PC-9 (cell line): ENCODE data around the gene THADA. TPM values are rescaled to one million over a fixed set of nuclear protein-coding genes. Genes with fewer than 3 reads are reported as not detected.

ENCODE experiments used
- BruUV-seq: library from RNA; stranded (reverse); fragments of 400-500 nt; replicated peaks from 2 replicates; lab custom pipeline; 2021; lab: Mats Ljungman, UMichigan
- CTCF ChIA-PET: fragments of 300-600 bp; sonication (Branson Sonifier 250); formaldehyde crosslinking; loops from one replicate; lab custom pipeline; 2022; ENCODE audit warnings: antibody characterized with exemption; lab: Charles Lee
- POLR2A ChIA-PET: fragments of 300-600 bp; sonication (Branson Sonifier 250); formaldehyde crosslinking; loops from one replicate; lab custom pipeline; 2022; ENCODE audit warnings: antibody characterized with exemption; ENCODE audit not compliant: unreplicated experiment; lab: Charles Lee
- DNase-seq, 2 experiments: peaks; one replicate each; pipeline versions ENCODE4 v3.0.0 to v3.0.0-alpha.2; 2015 to 2022; ENCODE audit warnings: mixed read lengths in 1 of 2
- H2AFZ ChIP-seq: fragments of 200-600 bp; sonication (generic); 2 replicates; pipeline ENCODE4 v1.8.1; 2017; ENCODE audit warnings: antibody characterized with exemption
- H3F3A ChIP-seq: fragments of 200-600 bp; sonication (generic); 2 replicates; pipeline ENCODE4 v1.8.1; 2017; ENCODE audit warnings: antibody characterized with exemption, mild to moderate bottlenecking, low read depth; ENCODE audit not compliant: insufficient read depth
- H3K27ac ChIP-seq: fragments of 200-600 bp; sonication (generic); 2 replicates; pipeline ENCODE4 v1.6.1; 2016; ENCODE audit warnings: mixed run types
- H3K27me3 ChIP-seq: fragments of 200-600 bp; sonication (generic); 2 replicates; pipeline ENCODE4 v1.6.1; 2016; ENCODE audit warnings: low read depth, mixed run types; ENCODE audit not compliant: insufficient read depth
- H3K36me3 ChIP-seq: fragments of 200-600 bp; sonication (generic); 2 replicates; pipeline ENCODE4 v1.6.1; 2016; ENCODE audit warnings: low read depth, mixed run types
- H3K4me1 ChIP-seq: fragments of 200-600 bp; sonication (generic); replicated peaks from 2 replicates; pipeline ENCODE4 v1.6.1; 2016; ENCODE audit warnings: mixed run types; ENCODE audit not compliant: insufficient read depth
- H3K4me2 ChIP-seq: fragments of 200-600 bp; sonication (generic); 2 replicates; pipeline ENCODE4 v1.6.1; 2017; ENCODE audit warnings: mixed run types
- H3K4me3 ChIP-seq: fragments of 200-600 bp; sonication (generic); 2 replicates; pipeline ENCODE4 v1.6.1; 2016; ENCODE audit warnings: mixed run types
- H3K79me2 ChIP-seq: fragments of 200-600 bp; sonication (generic); 2 replicates; pipeline ENCODE4 v1.6.1; 2017; ENCODE audit warnings: low read depth, mixed run types
- H3K9me2 ChIP-seq: fragments of 200-600 bp; sonication (generic); 2 replicates; pipeline ENCODE4 v1.8.1; 2017; ENCODE audit warnings: mild to moderate bottlenecking; ENCODE audit not compliant: insufficient read depth
- H3K9me3 ChIP-seq: fragments of 200-600 bp; sonication (generic); 2 replicates; pipeline ENCODE4 v1.8.1; 2016; ENCODE audit warnings: low read depth; ENCODE audit not compliant: insufficient read depth
- H4K20me1 ChIP-seq: fragments of 200-600 bp; sonication (generic); 2 replicates; pipeline ENCODE4 v1.8.1; 2017; ENCODE audit not compliant: insufficient read depth
- CTCF ChIP-seq: fragments of 200-600 bp; sonication (generic); conservative IDR thresholded peaks from 2 replicates; pipeline ENCODE4 v1.6.1; 2017; ENCODE audit warnings: mixed run types, antibody characterized with exemption, mild to moderate bottlenecking, moderate library complexity
- EZH2 ChIP-seq: fragments of 200-600 bp; sonication (generic); IDR thresholded peaks from 2 replicates; pipeline ENCODE4 v1.8.0; 2017; ENCODE audit warnings: antibody characterized with exemption, low read depth
- intact Hi-C: fragments of 100-400 bp; cut with micrococcal nuclease; formaldehyde crosslinking; loops from one replicate; pipeline ENCODE4 v1.10.0; 2022; ENCODE audit not compliant: unreplicated experiment
- total RNA-seq: library from RNA; stranded (reverse); gene quantifications from 2 replicates; pipeline ENCODE4 v1.2.3, GENCODE V29; 2021

THADA gene
- total RNA-seq, 1 experiment from 2014 or later = 28.1 TPM

GRCh38 chr2:43210467-43211303 is 385.2 kb downstream of the THADA start:
- no peak overlapping the region for H3K27ac ChIP-seq
- H3K4me2 ChIP-seq = no peak overlapping the region
- ChIA-PET CTCF (interaction anchor here (0.6 kb wide), 2 partner anchors 26 to 57 kb away, joined by 3 to 8 read pairs; no protein-coding TSS in a partner anchor), POLR2A (interaction anchor here (0.6 kb wide), 1 partner anchor 52 kb away, joined by 5 read pairs; no protein-coding TSS in a partner anchor)
- no peak overlapping the region for H3K4me3 ChIP-seq
- H3K4me1 ChIP-seq = peaks cover 43% of the 10 kb centered on the region
- no peaks in the 10 kb centered on the region for H3K27me3 ChIP-seq
- no peaks in the 10 kb centered on the region for H3K79me2 ChIP-seq
- no peaks in the 10 kb centered on the region for H3K9me2 ChIP-seq
- DNase-seq = no peak
- no peak overlapping the region for H2AFZ ChIP-seq
- no peaks in the 10 kb centered on the region for H3K36me3 ChIP-seq
- no peaks in the 10 kb centered on the region for H3K9me3 ChIP-seq
- TF ChIP-seq CTCF = no peak
- no peak for TF ChIP-seq EZH2
- no TSS peak for BruUV-seq
- intact Hi-C loops = no loop called here
- H4K20me1 ChIP-seq = no peaks in the 10 kb centered on the region
- peaks cover 21% of the 10 kb centered on the region for H3F3A ChIP-seq

- ChIA-PET CTCF (interaction anchor here (0.6 kb wide), 1 partner anchor 25 kb away, joined by 3 read pairs; no protein-coding TSS in a partner anchor), POLR2A (interaction anchor here (0.6 kb wide), 1 partner anchor 52 kb away, joined by 5 read pairs; no protein-coding TSS in a partner anchor)
- Histone ChIP-seq H3K27ac (no peak overlapping the region), H3K36me3 (no peaks in the 10 kb centered on the region), H3K4me2 (no peak overlapping the region), H3K4me3 (no peak overlapping the region), H3K79me2 (no peaks in the 10 kb centered on the region), H4K20me1 (no peaks in the 10 kb centered on the region), H3F3A (peaks cover 21% of the 10 kb centered on the region), H3K27me3 (no peaks in the 10 kb centered on the region), H3K9me2 (no peaks in the 10 kb centered on the region), H3K9me3 (no peaks in the 10 kb centered on the region), H2AFZ (no peak overlapping the region), H3K4me1 (peaks cover 49% of the 10 kb centered on the region)
- no peak for DNase-seq
- intact Hi-C loops = no loop called here
- no TSS peak for BruUV-seq
- no peak for TF ChIP-seq CTCF
- TF ChIP-seq EZH2 = no peak
Observed at GRCh38 chr2:43210125-43210466, 385.7 kb downstream of the THADA start.

GRCh38 chr2:43209204-43209717 is 386.6 kb downstream of the THADA start:
- no peaks in the 10 kb centered on the region for H4K20me1 ChIP-seq
- no peaks in the 10 kb centered on the region for H3K79me2 ChIP-seq
- H3F3A ChIP-seq = peaks cover 19% of the 10 kb centered on the region
- H3K4me2 ChIP-seq = 0 out of 2 replicates have a peak overlapping the region, but pooled peaks have one; percentile 1
- peak in 1 of 2 experiments; percentile 43 for DNase-seq
- peaks cover 51% of the 10 kb centered on the region for H3K4me1 ChIP-seq
- no peaks in the 10 kb centered on the region for H3K9me3 ChIP-seq
- no TSS peak for BruUV-seq
- peak overlapping the region; percentile 84; the same call in 1 of the 2 replicates for H3K27ac ChIP-seq
- no peak overlapping the region for H2AFZ ChIP-seq
- no peak overlapping the region for H3K4me3 ChIP-seq
- no peaks in the 10 kb centered on the region for H3K9me2 ChIP-seq
- TF ChIP-seq CTCF (no peak), EZH2 (no peak)
- H3K36me3 ChIP-seq = no peaks in the 10 kb centered on the region
- ChIA-PET CTCF (no interaction called here), POLR2A (no interaction called here)
- no peaks in the 10 kb centered on the region for H3K27me3 ChIP-seq
- intact Hi-C loops = no loop called here
